D721Med (cell line): Measurements from ENCODE around the gene TUBB6.

ENCODE experiments used
- DNase-seq: peaks from one replicate; pipeline ENCODE4 v3.0.0; 2011; ENCODE audit warnings: low spot score; ENCODE audit not compliant: insufficient read length
- FAIRE-seq: peaks from 2 replicates; lab custom pipeline; 2011; peaks lifted over from hg19 to GRCh38; lab: Jason Lieb, UNC
- TF ChIP-seq, protein P1 (sequence below): IDR thresholded peaks from 2 replicates; pipeline ENCODE4 v1.5.1; 2012; ENCODE audit warnings: mild to moderate bottlenecking, control low read depth; ENCODE audit not compliant: insufficient read depth; ENCODE audit errors: missing control alignments

The TUBB6 gene

DNA sequence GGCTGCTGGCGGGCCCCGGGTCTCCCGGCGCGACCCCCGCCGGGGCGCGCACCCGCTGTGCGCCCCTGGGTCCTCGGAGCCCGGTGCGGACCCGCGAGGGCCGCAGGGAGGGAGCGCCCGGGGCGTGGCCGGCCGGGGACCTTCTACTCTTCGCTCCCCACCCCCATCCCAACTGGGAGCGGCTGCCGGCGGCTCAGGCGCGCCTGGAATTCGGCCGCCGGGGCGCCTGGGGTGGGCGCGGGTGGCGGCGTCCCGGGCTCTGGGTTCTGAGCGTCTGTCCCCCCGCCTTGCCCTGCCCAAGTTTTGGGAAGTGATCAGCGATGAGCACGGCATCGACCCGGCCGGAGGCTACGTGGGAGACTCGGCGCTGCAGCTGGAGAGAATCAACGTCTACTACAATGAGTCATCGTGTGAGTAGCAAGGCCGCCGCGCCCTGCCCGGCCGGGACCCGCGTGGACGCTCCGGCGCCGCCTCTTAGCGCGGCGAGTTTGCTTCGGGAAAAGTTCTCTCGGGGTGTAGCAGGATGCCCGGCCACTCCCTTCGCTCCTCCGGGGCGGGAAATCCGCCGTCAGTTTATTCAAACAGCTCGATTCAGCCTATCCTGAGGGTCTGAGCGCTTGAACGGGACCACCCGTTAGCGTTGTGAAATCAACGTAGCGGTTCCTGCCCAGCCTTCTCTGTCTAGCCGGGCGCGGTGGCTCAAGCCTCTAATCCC is 502 bp downstream of the TUBB6 start:
- TF ChIP-seq, protein P1, sequence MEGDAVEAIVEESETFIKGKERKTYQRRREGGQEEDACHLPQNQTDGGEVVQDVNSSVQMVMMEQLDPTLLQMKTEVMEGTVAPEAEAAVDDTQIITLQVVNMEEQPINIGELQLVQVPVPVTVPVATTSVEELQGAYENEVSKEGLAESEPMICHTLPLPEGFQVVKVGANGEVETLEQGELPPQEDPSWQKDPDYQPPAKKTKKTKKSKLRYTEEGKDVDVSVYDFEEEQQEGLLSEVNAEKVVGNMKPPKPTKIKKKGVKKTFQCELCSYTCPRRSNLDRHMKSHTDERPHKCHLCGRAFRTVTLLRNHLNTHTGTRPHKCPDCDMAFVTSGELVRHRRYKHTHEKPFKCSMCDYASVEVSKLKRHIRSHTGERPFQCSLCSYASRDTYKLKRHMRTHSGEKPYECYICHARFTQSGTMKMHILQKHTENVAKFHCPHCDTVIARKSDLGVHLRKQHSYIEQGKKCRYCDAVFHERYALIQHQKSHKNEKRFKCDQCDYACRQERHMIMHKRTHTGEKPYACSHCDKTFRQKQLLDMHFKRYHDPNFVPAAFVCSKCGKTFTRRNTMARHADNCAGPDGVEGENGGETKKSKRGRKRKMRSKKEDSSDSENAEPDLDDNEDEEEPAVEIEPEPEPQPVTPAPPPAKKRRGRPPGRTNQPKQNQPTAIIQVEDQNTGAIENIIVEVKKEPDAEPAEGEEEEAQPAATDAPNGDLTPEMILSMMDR, result no peak
- FAIRE-seq, result no peak
- no peak for DNase-seq

DNA sequence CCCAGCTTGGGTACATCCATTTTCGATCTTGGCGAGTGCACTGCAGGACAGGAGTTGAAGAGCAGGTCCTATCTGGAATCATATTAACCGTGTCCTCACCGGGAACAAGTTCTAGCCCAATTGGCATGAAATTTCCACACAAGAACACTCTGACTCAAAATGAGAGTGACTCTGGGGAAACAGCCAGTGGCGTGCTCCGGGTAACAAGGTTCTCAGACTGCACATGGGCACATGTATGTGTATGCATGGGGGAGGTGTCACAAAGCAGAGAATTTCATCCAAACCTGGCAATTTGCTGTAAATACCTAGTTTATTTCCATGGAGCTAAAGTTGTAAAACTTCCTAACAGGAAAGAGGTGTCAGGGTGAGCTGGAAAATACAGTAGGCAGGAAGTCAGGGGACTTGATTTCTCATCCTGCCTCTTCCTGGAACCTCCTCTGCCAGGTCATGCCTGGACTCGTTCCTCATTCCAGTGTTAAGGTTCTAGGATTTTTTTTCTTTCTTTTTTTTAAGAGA is 1.7 kb downstream of the TUBB6 start:
- DNase-seq (no peak), FAIRE-seq (no peak)
- TF ChIP-seq, protein P1, result no peak

DNA sequence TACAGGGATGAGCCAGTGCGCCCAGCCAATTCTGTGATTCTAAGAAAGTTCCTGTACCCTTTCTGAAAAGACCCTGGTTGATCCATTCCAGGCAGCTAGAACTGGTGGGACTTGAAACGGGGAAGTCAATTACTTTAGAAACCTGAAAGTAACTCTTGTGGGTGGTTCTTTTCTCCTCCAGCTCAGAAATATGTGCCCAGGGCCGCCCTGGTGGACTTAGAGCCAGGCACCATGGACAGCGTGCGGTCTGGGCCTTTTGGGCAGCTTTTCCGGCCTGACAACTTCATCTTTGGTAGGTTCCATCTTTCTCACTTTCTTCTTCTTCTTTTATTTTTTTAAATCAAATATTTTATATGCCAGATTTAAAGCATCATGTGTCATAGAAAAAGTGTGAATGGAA is 2.7 kb downstream of the TUBB6 start:
- DNase-seq (no peak), FAIRE-seq (no peak)
- TF ChIP-seq, protein P1, result no peak

DNA sequence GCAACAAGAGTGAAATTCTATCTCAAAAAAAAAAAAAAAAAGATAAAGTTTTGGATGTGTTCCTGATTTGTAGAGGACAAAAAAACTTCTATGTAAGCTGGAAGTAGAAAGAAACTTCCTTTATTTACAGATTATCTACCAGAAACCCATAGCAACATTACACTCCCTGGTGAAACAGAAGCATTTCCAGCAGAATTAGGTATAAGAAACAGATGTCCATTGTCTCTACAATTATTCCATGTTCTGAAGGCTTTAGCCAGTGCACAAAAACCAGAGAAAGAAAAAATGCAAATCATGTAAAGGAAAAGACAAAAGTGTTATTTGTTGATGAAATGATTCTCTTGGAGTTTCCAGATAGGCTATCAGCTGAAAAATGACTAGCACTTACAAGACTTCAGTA is 4.9 kb downstream of the TUBB6 start:
- DNase-seq, result no peak
- TF ChIP-seq, protein P1, result no peak

DNA sequence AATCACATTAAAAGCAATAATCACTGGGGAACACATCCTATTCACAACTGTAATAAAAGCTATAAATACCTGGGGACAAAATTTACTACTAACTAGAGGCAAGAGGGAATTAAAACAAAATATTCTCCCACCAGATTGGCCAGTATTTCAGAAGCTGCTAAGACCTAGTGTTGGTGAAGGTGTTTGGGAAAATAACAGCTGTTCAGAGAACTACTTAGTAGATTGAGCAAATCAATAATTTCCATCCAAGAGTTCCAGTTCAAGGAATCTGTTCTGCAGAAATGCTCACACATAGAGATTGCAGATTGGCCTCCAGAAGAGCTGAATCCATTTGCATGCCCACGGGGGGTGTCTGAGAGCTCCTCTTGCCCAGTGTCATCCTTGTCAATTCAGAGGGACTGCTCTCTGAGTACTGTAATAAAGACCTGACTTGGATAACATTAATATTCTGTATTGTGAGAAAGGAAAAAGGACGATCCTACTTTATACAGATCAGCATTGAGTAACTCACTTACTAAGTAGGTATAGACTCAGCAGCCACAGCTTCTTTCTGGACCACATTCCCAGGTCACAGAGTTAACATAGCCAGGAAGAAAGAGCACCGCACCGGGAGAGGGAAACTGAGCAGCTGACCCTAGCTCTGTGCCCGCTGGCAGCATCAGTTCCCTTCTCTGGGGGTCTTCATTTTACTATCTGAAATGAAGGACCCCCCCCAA is 5.6 kb downstream of the TUBB6 start:
- DNase-seq (no peak), FAIRE-seq (no peak)
- TF ChIP-seq, protein P1, result no peak

More for the DNA sequence above, 4.9 kb downstream of the TUBB6 start:
- FAIRE-seq, result no peak

DNA sequence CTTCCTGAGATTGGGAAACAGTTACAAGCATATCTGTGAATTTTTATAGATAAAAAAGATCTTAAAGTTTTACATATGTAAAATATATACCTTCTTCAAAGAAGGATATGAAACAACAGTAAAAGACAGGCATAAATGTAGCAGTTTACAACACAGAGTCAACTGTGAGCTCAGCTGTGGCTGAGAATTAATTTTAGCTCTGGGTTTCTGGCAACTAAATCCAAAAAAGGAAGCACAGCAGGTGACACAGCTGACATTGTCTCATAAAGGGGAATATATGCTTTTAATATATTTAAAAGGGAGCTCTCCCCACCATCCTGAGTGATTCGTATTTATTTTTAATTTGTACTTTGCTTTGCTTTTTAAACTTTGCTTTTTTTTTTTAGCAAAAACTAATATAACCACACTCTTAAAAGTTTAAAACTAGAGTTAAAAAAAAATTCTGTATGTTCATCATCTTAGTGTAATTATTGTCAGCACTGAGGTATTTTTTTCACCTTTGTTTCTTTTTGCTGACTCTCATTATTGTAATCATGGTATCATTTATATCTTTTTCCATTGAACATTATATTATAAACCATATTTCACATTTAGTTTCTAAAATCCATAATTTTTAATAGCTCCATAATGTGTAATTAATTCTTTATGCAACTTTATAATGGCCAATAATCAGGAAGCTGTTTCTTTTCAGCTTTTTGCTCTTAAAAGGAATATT is 6.7 kb downstream of the TUBB6 start:
- no peak for FAIRE-seq
- no peak for DNase-seq
- TF ChIP-seq, protein P1, result no peak
